HG03460 (cell line): Measurements from ENCODE around the gene SRCAP.

Experiments used
- ATAC-seq: cut with Tn5 transposase; IDR thresholded peaks from one replicate; pipeline ENCODE4 v1.9.1; 2021; ENCODE audit not compliant: unreplicated experiment

SRCAP gene

GRCh38 chr16:30773826-30774225, 74.9 kb downstream of the SRCAP start:
- ATAC-seq: no peak

GRCh38 chr16:30774367-30775130, 75.6 kb downstream of the SRCAP start:
- no peak for ATAC-seq

GRCh38 chr16:30775131-30775391, 76.1 kb downstream of the SRCAP start:
- ATAC-seq: no peak

GRCh38 chr16:30775392-30776188, 76.6 kb downstream of the SRCAP start:
- peak; percentile 61 for ATAC-seq

GRCh38 chr16:30777591-30778297, 78.8 kb downstream of the SRCAP start:
- ATAC-seq: no peak

- no peak for ATAC-seq
These were observed 79.7 kb downstream of the SRCAP start for GRCh38 chr16:30778549-30779244.

- no peak for ATAC-seq
These were observed 80.6 kb downstream of the SRCAP start for GRCh38 chr16:30779596-30779995.

- ATAC-seq: no peak
These were observed 81.0 kb downstream of the SRCAP start for GRCh38 chr16:30780021-30780420.

- no peak for ATAC-seq
These were observed 81.6 kb downstream of the SRCAP start for GRCh38 chr16:30780549-30780948.

- ATAC-seq: no peak
These were observed 83.7 kb downstream of the SRCAP start for GRCh38 chr16:30782486-30783279.

GRCh38 chr16:30783280-30784109, 84.5 kb downstream of the SRCAP start:
- no peak for ATAC-seq

GRCh38 chr16:30784215-30784614, 85.2 kb downstream of the SRCAP start:
- no peak for ATAC-seq

GRCh38 chr16:30785126-30786106, 86.4 kb downstream of the SRCAP start:
- ATAC-seq: no peak

GRCh38 chr16:30786115-30786935, 87.4 kb downstream of the SRCAP start:
- ATAC-seq: no peak

- ATAC-seq: no peak
These were observed 88.1 kb downstream of the SRCAP start, which contains the start of gene ZNF629 for GRCh38 chr16:30786936-30787612. TSS of gene ZNF629 (minus strand) at chr16:30787205. CDS start at chr16:30784482, 2,723 bp downstream.

- no peak for ATAC-seq
These were observed 88.8 kb downstream of the SRCAP start for GRCh38 chr16:30787613-30788378.
